ENCODE data around the gene ERP29. TPM values are rescaled to one million over a fixed set of nuclear protein-coding genes. Genes with fewer than 3 reads are reported as not detected.

Gene ERP29
- total and polyA plus RNA-seq, 4 donors: 35.6 to 140 (median 57.1) TPM

GRCh38 chr12:112063273-112063672 lies 50.0 kb downstream of the ERP29 start:
- Histone ChIP-seq H3K9ac (ENCODE audit: low read depth in 1 of 2, low read length in 2 of 2) (no peak overlapping the region), H3K27me3 (ENCODE audit: control insufficient read depth in 4 of 4, insufficient read depth in 4 of 4, low read length in 3 of 4) (no peaks in the 10 kb centered on the region), H3K4me3 (ENCODE audit: low read depth in 1 of 3, low read length in 3 of 3) (no peak overlapping the region), H3K4me1 (ENCODE audit: control insufficient read depth in 4 of 4, insufficient read depth in 4 of 4, low read length in 3 of 4) (peaks cover 0 to 5% (median 0%) of the 10 kb centered on the region in 4 donors), H3K36me3 (ENCODE audit: control insufficient read depth in 4 of 4, insufficient read depth in 3 of 4, low read depth in 1 of 4, low read length in 3 of 4) (peaks cover 19 to 64% (median 46%) of the 10 kb centered on the region in 4 donors), H3K27ac (ENCODE audit: low read depth in 1 of 2, low read length in 2 of 2) (no peak overlapping the region), H3K9me3 (ENCODE audit: control insufficient read depth in 4 of 4, low read length in 3 of 4) (no peaks in the 10 kb centered on the region)
- no peak for TF ChIP-seq GABPA (IDR thresholded peaks at IDR 0.05 in 1 of 2, conservative IDR thresholded peaks at IDR 0.05 in 1 of 2)
- no peak for TF ChIP-seq CTCF (IDR thresholded peaks at IDR 0.05; ENCODE audit: low read depth, low read length, missing input control)
- TF ChIP-seq RAD21 (IDR thresholded peaks at IDR 0.05): no peak
- no peak for TF ChIP-seq RXRA (IDR thresholded peaks at IDR 0.05)
- no peak for TF ChIP-seq HNF4A (conservative IDR thresholded peaks at IDR 0.05)
- TF ChIP-seq YY1 (IDR thresholded peaks at IDR 0.05): no peak
- no peak for TF ChIP-seq FOXA1 (IDR thresholded peaks at IDR 0.05)
- no peak for DNase-seq (ENCODE audit: low spot score)
- WGBS: over 99% methylated on average over 2 of the region's 2 CpGs

- no peak for TF ChIP-seq RXRA (IDR thresholded peaks at IDR 0.05)
- TF ChIP-seq, protein P1, sequence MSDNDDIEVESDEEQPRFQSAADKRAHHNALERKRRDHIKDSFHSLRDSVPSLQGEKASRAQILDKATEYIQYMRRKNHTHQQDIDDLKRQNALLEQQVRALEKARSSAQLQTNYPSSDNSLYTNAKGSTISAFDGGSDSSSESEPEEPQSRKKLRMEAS (IDR thresholded peaks at IDR 0.05): no peak
- no peak for TF ChIP-seq RAD21 (IDR thresholded peaks at IDR 0.05)
- no peak for TF ChIP-seq GABPA (IDR thresholded peaks at IDR 0.05 in 1 of 2, conservative IDR thresholded peaks at IDR 0.05 in 1 of 2)
- TF ChIP-seq HNF4G (IDR thresholded peaks at IDR 0.05): no peak
- no peak for TF ChIP-seq FOXA2 (IDR thresholded peaks at IDR 0.05)
- TF ChIP-seq NR2F2 (IDR thresholded peaks at IDR 0.05): no peak
- TF ChIP-seq, protein P2, sequence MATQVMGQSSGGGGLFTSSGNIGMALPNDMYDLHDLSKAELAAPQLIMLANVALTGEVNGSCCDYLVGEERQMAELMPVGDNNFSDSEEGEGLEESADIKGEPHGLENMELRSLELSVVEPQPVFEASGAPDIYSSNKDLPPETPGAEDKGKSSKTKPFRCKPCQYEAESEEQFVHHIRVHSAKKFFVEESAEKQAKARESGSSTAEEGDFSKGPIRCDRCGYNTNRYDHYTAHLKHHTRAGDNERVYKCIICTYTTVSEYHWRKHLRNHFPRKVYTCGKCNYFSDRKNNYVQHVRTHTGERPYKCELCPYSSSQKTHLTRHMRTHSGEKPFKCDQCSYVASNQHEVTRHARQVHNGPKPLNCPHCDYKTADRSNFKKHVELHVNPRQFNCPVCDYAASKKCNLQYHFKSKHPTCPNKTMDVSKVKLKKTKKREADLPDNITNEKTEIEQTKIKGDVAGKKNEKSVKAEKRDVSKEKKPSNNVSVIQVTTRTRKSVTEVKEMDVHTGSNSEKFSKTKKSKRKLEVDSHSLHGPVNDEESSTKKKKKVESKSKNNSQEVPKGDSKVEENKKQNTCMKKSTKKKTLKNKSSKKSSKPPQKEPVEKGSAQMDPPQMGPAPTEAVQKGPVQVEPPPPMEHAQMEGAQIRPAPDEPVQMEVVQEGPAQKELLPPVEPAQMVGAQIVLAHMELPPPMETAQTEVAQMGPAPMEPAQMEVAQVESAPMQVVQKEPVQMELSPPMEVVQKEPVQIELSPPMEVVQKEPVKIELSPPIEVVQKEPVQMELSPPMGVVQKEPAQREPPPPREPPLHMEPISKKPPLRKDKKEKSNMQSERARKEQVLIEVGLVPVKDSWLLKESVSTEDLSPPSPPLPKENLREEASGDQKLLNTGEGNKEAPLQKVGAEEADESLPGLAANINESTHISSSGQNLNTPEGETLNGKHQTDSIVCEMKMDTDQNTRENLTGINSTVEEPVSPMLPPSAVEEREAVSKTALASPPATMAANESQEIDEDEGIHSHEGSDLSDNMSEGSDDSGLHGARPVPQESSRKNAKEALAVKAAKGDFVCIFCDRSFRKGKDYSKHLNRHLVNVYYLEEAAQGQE (IDR thresholded peaks at IDR 0.05): no peak
- TF ChIP-seq CTCF (IDR thresholded peaks at IDR 0.05; ENCODE audit: low read depth, low read length, missing input control): no peak
- no peak for TF ChIP-seq ZBTB33 (IDR thresholded peaks at IDR 0.05)
- TF ChIP-seq SP1 (IDR thresholded peaks at IDR 0.05): no peak
- no peak for TF ChIP-seq FOXA1 (IDR thresholded peaks at IDR 0.05)
- no peak for TF ChIP-seq YY1 (IDR thresholded peaks at IDR 0.05)
- no peak for TF ChIP-seq ATF3 (IDR thresholded peaks at IDR 0.05)
- TF ChIP-seq TAF1 (conservative IDR thresholded peaks at IDR 0.05): no peak
- TF ChIP-seq EGR1 (IDR thresholded peaks at IDR 0.05; ENCODE audit: low read depth in 2 of 2): no peak
- no peak for TF ChIP-seq HNF4A (conservative IDR thresholded peaks at IDR 0.05)
- no peak for TF ChIP-seq JUND (IDR thresholded peaks at IDR 0.05)
- Histone ChIP-seq H3K36me3 (ENCODE audit: control insufficient read depth in 4 of 4, insufficient read depth in 3 of 4, low read depth in 1 of 4, low read length in 3 of 4) (peaks cover 21 to 66% (median 51%) of the 10 kb centered on the region in 4 donors), H3K9ac (ENCODE audit: low read depth in 1 of 2, low read length in 2 of 2) (no peak overlapping the region), H3K4me3 (ENCODE audit: low read depth in 1 of 3, low read length in 3 of 3) (no peak overlapping the region), H3K27ac (ENCODE audit: low read depth in 1 of 2, low read length in 2 of 2) (no peak overlapping the region), H3K4me1 (ENCODE audit: control insufficient read depth in 4 of 4, insufficient read depth in 4 of 4, low read length in 3 of 4) (no peaks in the 10 kb centered on the region), H3K27me3 (ENCODE audit: control insufficient read depth in 4 of 4, insufficient read depth in 4 of 4, low read length in 3 of 4) (no peaks in the 10 kb centered on the region), H3K9me3 (ENCODE audit: control insufficient read depth in 4 of 4, low read length in 3 of 4) (no peaks in the 10 kb centered on the region)
- no peak for DNase-seq (ENCODE audit: low spot score)
- 93% methylated on average over 2 of the region's 2 CpGs for WGBS
These were observed 53.3 kb downstream of the ERP29 start for GRCh38 chr12:112066566-112066965.
